ENCODE data around the gene FUT7. TPM values are rescaled to one million over a fixed set of nuclear protein-coding genes. Genes with fewer than 3 reads are reported as not detected.
A peak's percentile ranks its signal among the peaks of the same experiment; 100 is the strongest.

The FUT7 gene
- total RNA-seq = 2.6 TPM

- H3K4me3 ChIP-seq (ENCODE audit: low read length) = peak within 1 kb of the TSS; percentile 43
- peaks cover 81% of the 10 kb centered on the region for H3K4me1 ChIP-seq (ENCODE audit: insufficient read depth, low read length)
- no peaks in the 10 kb centered on the region for H3K9me3 ChIP-seq (ENCODE audit: low read depth, low read length)
- H3K27me3 ChIP-seq (ENCODE audit: insufficient read depth, low read length) = no peaks in the 10 kb centered on the region
Observed at GRCh38 chr9:137031904-137032640, at the start of gene FUT7. Gene FUT7 (minus strand): TSS chr9:137032088. CDS start chr9:137031991, 97 bp downstream.

DNA sequence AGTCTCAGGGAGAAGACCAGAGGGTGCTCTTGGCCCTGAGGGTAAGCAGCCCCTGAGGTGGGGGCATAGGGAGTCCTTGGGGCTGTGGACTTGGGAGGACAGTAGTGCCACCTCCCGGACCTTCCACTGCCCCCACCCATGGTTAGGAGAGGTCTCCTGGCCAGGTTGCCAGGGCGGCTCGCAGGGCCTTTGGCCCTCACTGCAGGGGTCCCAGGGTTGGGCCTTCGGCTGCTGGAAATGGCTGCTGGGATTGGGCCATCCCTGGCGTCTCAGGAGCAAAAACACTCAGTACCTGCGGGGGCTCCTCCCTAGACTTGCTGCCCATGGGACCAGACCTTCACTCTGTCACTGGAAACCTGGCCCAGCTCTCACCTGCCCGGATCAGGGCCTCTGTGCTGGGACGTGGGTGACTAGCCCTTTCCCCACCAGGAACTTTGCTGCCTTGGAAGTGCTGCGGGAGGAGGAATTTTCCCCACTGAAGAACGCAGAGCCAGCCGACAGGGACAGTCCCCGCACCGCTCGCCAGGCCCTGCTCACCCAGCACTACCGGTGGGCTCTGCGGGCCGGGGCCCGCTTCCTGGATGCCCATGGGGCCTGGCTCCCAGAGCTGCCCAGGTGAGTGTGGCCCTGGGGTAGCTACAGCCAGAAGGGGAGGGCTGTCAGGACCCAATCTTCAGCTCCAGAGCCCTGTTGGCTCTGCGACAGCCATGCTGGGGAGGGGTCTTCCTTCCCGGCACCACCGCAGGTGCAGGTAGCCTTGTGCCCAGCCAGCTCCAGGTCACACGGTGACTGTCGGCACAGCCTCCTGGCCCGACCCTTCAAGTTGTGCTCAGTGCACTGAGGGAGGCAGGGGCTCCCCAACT lies 48.6 kb upstream of the FUT7 start:
- Histone ChIP-seq H3K4me1 (ENCODE audit: insufficient read depth, low read length) (peaks cover 30% of the 10 kb centered on the region), H3K9me3 (ENCODE audit: low read depth, low read length) (no peaks in the 10 kb centered on the region), H3K27me3 (ENCODE audit: insufficient read depth, low read length) (no peaks in the 10 kb centered on the region), H3K4me3 (ENCODE audit: low read length) (no peak overlapping the region)

DNA sequence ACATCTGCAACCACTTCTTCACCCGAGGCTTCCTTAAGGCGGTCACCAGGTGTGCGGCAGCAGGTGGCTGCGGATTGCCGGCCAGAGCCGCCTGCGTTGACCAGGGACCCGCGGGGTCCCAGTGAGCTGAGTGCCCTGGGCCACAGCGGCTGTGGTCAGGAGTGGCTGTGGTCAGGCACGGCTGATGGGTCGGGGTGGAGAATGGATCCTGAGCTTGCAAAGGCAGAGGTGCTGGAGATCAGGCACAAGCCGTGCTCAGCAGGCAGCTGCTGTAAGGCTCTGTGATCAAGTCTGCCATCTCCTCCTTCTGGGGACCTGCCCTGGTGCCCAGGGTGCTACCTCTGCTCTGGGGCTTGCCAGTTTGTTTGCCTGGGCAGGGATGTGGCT lies 47.5 kb upstream of the FUT7 start:
- Histone ChIP-seq H3K4me3 (ENCODE audit: low read length) (no peak overlapping the region), H3K9me3 (ENCODE audit: low read depth, low read length) (no peaks in the 10 kb centered on the region), H3K4me1 (ENCODE audit: insufficient read depth, low read length) (peaks cover 34% of the 10 kb centered on the region), H3K27me3 (ENCODE audit: insufficient read depth, low read length) (no peaks in the 10 kb centered on the region)

DNA sequence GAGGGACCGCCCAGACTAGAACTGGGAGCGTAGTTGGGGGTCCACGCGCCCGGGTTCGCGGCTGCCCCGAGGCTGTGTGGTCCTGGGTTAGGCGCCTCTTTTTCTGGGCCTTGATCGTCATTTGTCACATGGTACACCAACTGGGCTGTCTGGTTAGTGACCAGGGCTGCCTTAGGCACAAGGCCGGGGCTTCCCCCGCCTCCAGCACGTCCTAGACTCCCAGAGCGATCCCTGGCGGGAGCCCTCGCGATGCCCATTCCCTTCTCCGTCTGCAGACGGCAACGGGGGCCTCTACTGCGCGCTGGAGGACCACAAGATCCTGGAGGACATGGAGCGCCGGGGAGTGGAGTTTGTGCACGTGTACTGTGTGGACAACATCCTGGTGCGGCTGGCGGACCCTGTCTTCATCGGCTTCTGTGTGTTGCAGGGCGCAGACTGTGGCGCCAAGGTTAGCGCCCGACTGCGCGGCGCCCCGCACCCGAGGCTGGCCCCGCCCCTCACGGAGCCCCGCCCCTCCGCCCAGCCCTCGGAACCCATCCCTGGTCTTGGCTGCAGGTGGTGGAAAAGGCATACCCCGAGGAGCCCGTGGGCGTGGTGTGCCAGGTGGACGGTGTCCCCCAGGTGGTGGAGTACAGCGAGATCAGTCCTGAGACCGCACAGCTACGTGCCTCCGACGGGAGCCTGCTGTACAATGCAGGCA lies 47.0 kb upstream of the FUT7 start:
- Histone ChIP-seq H3K4me1 (ENCODE audit: insufficient read depth, low read length) (peaks cover 40% of the 10 kb centered on the region), H3K9me3 (ENCODE audit: low read depth, low read length) (no peaks in the 10 kb centered on the region), H3K27me3 (ENCODE audit: insufficient read depth, low read length) (no peaks in the 10 kb centered on the region), H3K4me3 (ENCODE audit: low read length) (no peak overlapping the region)

DNA sequence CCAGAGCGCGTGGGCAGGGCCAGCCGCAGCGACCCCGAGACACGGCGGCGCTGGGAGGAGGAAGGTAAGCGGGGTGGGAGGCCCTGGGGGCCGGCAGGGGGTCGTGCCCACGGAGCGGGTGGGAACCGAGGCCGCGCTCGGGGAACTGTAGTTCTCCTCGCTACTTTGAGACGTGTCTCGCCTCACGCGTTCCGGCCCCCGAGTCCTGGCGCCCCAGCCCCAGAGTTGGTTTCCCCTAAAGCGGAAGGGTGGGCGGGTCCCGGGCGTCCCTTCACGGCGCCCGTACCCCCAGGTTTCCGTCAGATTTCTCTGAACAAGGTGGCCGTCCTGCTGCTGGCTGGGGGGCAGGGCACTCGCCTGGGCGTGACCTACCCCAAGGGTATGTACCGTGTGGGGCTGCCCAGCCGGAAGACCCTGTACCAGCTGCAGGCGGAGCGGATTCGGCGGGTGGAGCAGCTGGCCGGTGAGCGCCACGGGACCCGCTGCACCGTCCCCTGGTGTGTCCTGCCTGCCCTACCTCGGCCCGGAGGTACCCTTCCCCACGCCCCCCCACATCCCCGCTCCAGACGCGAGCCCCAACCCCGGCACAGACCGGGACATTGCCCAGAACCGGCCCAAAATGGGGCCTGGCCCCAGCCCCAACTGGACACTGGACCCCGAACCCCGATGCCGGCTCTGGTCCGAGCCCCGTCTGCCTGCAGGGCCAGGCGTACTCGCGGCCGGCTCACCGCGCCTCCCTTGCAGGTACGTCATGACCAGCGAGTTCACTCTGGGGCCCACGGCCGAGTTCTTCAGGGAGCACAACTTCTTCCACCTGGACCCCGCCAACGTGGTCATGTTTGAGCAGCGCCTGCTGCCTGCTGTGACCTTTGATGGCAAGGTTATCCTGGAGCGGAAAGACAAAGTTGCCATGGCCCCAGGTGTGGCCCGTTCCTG lies 46.1 kb upstream of the FUT7 start:
- Histone ChIP-seq H3K4me1 (ENCODE audit: insufficient read depth, low read length) (peaks cover 48% of the 10 kb centered on the region), H3K4me3 (ENCODE audit: low read length) (peak overlapping the region; percentile 45), H3K27me3 (ENCODE audit: insufficient read depth, low read length) (no peaks in the 10 kb centered on the region), H3K9me3 (ENCODE audit: low read depth, low read length) (no peaks in the 10 kb centered on the region)

DNA sequence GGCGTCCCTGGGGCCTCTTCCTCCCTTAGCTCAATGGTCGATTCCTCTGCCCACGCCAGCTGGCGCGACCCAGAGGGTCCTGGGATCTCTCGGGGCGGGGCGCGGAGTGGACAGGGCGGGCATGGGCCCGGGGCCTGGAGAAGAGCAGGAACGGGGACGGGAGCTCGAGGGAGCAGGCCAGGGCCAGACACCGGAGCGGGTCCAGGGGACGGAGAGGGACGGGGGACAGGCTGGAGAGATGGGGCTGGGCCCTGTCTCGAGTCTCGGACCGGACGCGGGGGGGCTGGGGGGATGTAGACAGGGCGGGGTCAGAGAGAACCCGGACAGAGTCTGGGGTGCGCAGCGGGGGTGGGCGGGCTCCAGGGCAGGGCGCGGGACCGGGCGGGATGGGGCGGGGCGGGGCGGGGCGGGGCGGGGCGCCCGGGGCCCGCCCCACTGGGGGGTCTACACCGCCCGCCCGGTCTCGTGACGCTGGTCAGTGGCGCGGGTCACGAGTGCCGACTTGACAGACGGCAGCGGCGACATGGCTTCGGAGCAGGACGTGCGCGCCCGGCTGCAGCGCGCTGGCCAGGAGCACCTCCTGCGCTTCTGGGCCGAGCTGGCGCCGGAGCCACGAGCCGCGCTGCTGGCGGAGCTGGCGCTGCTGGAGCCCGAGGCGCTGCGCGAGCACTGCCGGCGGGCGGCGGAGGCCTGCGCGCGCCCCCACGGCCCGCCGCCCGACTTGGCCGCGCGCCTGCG lies 45.3 kb upstream of the FUT7 start, which contains the start of gene UAP1L1:
UAP1L1 (plus strand) TSS at position 508 of the 738 bp plus-strand sequence; CDS start at position 524, 16 bp downstream.
- peak within 1 kb of the TSS; percentile 45 for H3K4me3 ChIP-seq (ENCODE audit: low read length)
- H3K27me3 ChIP-seq (ENCODE audit: insufficient read depth, low read length) = no peaks in the 10 kb centered on the region
- no peaks in the 10 kb centered on the region for H3K9me3 ChIP-seq (ENCODE audit: low read depth, low read length)
- H3K4me1 ChIP-seq (ENCODE audit: insufficient read depth, low read length) = peaks cover 57% of the 10 kb centered on the region

GRCh38 chr9:137076636-137077009 lies 44.7 kb upstream of the FUT7 start:
- Histone ChIP-seq H3K4me3 (ENCODE audit: low read length) (peak overlapping the region; percentile 24), H3K9me3 (ENCODE audit: low read depth, low read length) (no peaks in the 10 kb centered on the region), H3K27me3 (ENCODE audit: insufficient read depth, low read length) (no peaks in the 10 kb centered on the region), H3K4me1 (ENCODE audit: insufficient read depth, low read length) (peaks cover 62% of the 10 kb centered on the region)

- H3K4me3 ChIP-seq (ENCODE audit: low read length) = no peak overlapping the region
Observed at GRCh38 chr9:137075275-137075775, 43.4 kb upstream of the FUT7 start.

DNA sequence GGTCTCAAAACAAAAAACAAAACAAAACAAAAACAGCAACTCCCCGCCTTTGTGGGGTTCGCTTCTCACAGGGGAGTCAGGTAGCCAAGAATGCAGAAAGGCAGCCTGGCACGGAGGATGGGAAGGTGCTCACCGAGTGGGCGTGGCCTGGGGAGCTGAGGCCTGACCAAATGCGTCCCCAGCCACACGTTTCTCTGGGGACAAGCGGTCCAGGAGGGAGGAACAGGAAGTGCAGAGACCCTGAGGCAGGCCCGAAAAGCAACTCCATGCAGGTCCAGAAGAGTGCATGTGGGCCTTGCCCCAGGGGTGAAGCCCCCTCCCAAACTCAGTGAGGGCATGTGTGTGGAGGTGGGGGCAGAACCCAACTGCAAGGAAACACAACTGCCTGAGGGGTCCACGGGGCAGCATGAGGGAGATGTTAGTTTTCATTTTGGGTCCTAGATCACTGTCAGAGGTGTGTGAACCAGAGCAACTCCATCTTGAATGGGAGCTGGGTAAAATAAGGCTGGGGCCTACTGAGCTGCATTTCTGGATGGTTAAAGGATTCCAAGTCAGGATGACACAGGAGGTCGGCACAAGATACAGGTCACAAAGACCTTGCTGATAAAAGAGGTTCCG lies 42.9 kb upstream of the FUT7 start:
- no peaks in the 10 kb centered on the region for H3K27me3 ChIP-seq (ENCODE audit: insufficient read depth, low read length)
- no peaks in the 10 kb centered on the region for H3K9me3 ChIP-seq (ENCODE audit: low read depth, low read length)
- peaks cover 78% of the 10 kb centered on the region for H3K4me1 ChIP-seq (ENCODE audit: insufficient read depth, low read length)
- no peak overlapping the region for H3K4me3 ChIP-seq (ENCODE audit: low read length)

More at GRCh38 chr9:137075275-137075775, 43.4 kb upstream of the FUT7 start:
- H3K4me1 ChIP-seq (ENCODE audit: insufficient read depth, low read length) = peaks cover 74% of the 10 kb centered on the region
- no peaks in the 10 kb centered on the region for H3K9me3 ChIP-seq (ENCODE audit: low read depth, low read length)
- H3K27me3 ChIP-seq (ENCODE audit: insufficient read depth, low read length) = no peaks in the 10 kb centered on the region

DNA sequence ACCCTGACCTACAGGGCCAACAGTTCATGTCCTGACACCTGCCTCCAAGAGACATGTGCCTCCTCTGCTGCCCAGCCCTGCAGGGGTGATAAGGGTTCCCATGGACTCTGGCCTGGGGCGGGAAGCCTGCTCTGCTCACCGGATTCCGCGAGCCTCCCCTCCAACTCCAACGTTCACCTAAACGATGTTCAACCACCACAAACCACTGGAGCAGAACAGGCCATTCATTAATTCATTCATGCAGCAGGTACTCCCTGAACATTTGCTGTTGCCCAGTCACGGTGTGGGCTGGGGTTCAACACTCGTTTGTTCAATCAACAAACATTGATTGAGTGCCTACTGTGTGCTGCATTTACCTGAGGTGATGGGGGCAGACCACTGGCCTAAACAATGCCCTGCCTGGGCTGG lies 42.1 kb upstream of the FUT7 start:
- H3K9me3 ChIP-seq (ENCODE audit: low read depth, low read length) = no peaks in the 10 kb centered on the region
- peaks cover 86% of the 10 kb centered on the region for H3K4me1 ChIP-seq (ENCODE audit: insufficient read depth, low read length)
- no peaks in the 10 kb centered on the region for H3K27me3 ChIP-seq (ENCODE audit: insufficient read depth, low read length)
- H3K4me3 ChIP-seq (ENCODE audit: low read length) = no peak overlapping the region

- H3K27me3 ChIP-seq (ENCODE audit: insufficient read depth, low read length) = no peaks in the 10 kb centered on the region
- H3K4me3 ChIP-seq (ENCODE audit: low read length) = no peak overlapping the region
- H3K9me3 ChIP-seq (ENCODE audit: low read depth, low read length) = no peaks in the 10 kb centered on the region
- H3K4me1 ChIP-seq (ENCODE audit: insufficient read depth, low read length) = peaks cover 88% of the 10 kb centered on the region
Observed at GRCh38 chr9:137071282-137071681, 39.4 kb upstream of the FUT7 start.

DNA sequence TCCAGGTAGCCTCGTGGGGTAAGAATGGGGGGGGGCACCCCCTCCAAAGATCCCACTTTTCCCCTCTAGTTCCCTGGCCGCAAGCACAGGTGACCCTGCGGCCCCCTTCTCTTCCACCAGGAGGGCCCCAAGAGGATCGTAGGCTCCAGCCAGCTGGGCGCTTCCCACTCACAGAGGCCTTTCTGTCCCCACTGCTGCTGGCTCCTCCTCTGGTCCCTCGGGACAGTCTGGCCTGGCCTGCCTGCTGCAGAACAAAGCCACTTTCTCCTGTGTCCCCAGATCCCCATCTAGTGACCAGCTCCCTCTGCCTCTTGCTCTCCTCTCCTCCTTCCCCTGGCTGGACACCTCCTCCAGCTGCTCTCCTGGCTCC lies 39.0 kb upstream of the FUT7 start:
- Histone ChIP-seq H3K27me3 (ENCODE audit: insufficient read depth, low read length) (no peaks in the 10 kb centered on the region), H3K9me3 (ENCODE audit: low read depth, low read length) (no peaks in the 10 kb centered on the region), H3K4me3 (ENCODE audit: low read length) (peak overlapping the region; percentile 36), H3K4me1 (ENCODE audit: insufficient read depth, low read length) (peaks cover 84% of the 10 kb centered on the region)

DNA sequence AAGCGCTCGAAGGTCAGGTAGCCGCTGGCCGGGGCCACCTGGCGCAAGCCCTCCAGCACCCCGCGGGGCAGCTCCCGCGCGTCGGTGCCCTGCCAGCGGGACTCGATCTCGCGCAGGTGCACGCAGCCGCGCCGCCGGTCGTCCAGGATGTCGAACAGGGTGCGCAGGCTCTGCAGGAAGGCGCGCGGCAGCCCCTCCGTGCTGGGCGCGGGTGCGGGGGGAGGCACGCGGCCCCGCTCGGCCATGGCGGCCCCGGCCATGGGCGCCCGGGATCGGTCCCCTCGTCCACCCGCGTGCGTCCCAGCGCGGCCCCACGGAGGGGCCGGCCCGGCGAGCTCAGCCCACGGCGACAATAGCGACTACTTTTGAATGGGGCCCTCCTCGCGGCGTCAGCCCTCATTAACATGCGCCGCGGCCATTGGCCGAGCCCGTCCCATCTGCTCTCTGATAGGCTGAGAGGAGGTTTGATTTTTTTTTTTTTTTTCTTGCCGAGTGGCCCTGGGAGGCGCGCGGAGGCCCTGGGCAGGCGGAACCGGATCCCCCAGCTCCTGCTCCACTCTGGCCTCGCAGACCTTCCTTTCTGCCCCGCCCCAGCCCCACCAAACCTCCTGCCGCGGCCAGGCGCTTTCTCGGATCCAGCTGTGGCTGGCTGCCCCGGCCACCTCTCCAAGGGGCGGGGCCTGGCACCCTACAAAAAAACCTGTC lies 38.5 kb upstream of the FUT7 start, which contains the start of gene SAPCD2:
SAPCD2 (minus strand) TSS at position 357 of the 705 bp plus-strand sequence; CDS start at position 260, 97 bp downstream.
- Histone ChIP-seq H3K4me1 (ENCODE audit: insufficient read depth, low read length) (peaks cover 79% of the 10 kb centered on the region), H3K4me3 (ENCODE audit: low read length) (peak within 1 kb of the TSS; percentile 36), H3K9me3 (ENCODE audit: low read depth, low read length) (no peaks in the 10 kb centered on the region), H3K27me3 (ENCODE audit: insufficient read depth, low read length) (no peaks in the 10 kb centered on the region)
